ENCODE data around the gene RAB31. TPM values are rescaled to one million over a fixed set of nuclear protein-coding genes. Genes with fewer than 3 reads are reported as not detected.

Gene RAB31
- total and polyA plus RNA-seq, 2 of the 13 experiments (the other 11 are each of a cell fraction or from before 2014, with no cell fraction given) = 1.1 to 1.7 TPM

DNA sequence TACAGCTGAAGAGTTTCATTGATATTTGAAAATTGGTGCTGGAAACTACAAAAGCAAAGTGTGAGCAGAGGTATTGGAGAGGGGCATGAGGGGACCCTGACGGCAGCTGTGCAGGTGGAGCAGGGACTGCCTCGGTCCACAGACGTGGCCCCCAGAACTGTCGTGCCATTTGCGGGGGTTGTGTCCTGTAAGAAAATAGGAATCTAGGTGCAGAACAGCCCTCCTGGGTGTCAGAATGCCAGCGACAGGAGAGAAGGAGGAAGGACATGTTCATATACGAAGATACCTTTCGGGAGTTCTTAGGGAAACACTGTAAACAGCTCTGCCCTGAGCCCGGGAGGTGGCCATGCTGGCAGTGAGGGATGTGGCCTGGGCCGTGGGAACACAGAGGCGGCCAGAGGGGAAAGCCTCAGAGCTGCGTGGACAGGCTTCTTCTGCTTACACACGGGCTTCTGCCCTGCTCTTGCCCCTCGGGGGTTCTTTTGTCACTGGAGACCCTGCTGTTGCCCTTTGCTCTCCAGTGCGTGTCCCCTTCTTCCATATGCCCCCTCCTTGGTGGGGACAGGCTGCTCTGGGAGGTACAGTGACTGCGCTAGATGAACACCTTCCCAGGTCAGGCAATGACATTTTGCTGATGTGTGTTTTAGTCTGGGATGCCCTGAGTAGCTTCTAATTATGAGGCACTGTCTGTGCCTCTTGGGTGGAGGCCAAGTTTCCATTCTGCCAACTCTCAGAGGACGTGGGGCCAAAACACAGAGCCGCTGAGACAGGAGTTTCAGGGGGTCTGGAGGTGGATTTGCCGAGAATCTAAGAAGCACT lies 95.8 kb downstream of the RAB31 start (continued):
- TF ChIP-seq THAP9 (CRISPR knock-in tag; IDR thresholded peaks at IDR 0.05; ENCODE audit: borderline replicate concordance) (0 out of 2 replicates have a peak, but pooled peaks have one; percentile 32), ZHX2 (IDR thresholded peaks at IDR 0.05; ENCODE audit: low read depth) (no peak), ZHX2 (CRISPR knock-in tag; IDR thresholded peaks at IDR 0.05; ENCODE audit: borderline replicate concordance) (no peak), PRDM15 (CRISPR knock-in tag; IDR thresholded peaks at IDR 0.05) (no peak), ZBTB42 (CRISPR knock-in tag; IDR thresholded peaks at IDR 0.05) (no peak), ARNT (IDR thresholded peaks at IDR 0.05) (no peak), ZNF496 (CRISPR knock-in tag; IDR thresholded peaks at IDR 0.05; ENCODE audit: insufficient replicate concordance) (no peak)
- TF ChIP-seq, protein P1, sequence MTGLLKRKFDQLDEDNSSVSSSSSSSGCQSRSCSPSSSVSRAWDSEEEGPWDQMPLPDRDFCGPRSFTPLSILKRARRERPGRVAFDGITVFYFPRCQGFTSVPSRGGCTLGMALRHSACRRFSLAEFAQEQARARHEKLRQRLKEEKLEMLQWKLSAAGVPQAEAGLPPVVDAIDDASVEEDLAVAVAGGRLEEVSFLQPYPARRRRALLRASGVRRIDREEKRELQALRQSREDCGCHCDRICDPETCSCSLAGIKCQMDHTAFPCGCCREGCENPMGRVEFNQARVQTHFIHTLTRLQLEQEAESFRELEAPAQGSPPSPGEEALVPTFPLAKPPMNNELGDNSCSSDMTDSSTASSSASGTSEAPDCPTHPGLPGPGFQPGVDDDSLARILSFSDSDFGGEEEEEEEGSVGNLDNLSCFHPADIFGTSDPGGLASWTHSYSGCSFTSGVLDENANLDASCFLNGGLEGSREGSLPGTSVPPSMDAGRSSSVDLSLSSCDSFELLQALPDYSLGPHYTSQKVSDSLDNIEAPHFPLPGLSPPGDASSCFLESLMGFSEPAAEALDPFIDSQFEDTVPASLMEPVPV (CRISPR knock-in tag; IDR thresholded peaks at IDR 0.05) = no peak
